ENCODE measurements around the gene DPY30.

Gene DPY30

DNA sequence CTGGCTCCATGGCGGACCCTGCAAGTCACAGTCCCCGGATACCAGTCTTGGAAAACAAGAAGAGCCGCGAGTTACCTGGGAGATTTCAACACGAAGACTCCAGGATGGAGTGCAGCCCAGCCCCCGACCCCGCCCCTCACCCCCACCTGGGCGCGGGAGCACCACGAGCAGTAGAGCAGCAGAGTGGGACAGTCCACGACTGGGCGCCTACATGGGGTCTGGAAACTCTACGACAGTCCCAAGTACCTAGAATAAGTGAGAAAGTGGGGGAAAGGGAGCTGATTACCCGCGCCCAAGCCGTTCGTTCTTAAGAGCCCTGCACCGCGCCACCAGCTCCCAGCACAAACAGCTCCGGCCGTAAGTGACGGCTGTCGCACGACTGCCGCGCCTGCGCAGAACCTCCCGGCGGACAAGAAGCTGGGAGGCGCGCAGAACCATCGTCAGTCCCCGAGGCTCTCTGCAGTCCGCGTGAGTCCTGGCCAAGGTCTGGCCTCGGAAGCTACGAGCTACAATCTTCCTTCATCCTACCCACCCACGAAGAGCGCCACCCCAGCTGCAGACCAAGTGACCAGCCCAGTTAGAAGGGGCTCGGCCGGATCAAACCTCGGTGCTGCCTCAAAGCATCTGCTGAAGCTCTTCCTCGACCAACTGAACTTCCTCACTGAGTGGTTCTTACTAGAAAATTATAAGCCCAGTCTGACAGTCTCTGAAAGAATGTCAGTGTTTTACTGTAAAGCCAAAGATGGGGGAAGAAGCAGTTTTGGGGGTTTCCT, at the start of gene DPY30:
Gene DPY30, minus strand, starts transcription at position 359 of the 773 bp plus-strand sequence. Its CDS starts 349 bp downstream, at position 10.
- H3K4me3 ChIP-seq (ENCODE audit: low read depth, low read length): peak within 1 kb of the TSS; percentile 90
- peak within 1 kb of the TSS; percentile 93 for H2AFZ ChIP-seq (ENCODE audit: low read length, unreplicated experiment)
- peaks cover 6% of the 10 kb centered on the region for H3K4me1 ChIP-seq (ENCODE audit: control insufficient read depth, insufficient read depth, low read length, unreplicated experiment)
- H3K27ac ChIP-seq (ENCODE audit: low read depth, low read length): peak within 1 kb of the TSS; percentile 54
- peaks cover 14% of the 10 kb centered on the region for H3K79me2 ChIP-seq (ENCODE audit: control insufficient read depth, insufficient read depth, low read length, unreplicated experiment)
- no peaks in the 10 kb centered on the region for H3K36me3 ChIP-seq (ENCODE audit: insufficient read depth, low read length)
- H3K27me3 ChIP-seq (ENCODE audit: insufficient read depth, low read length): no peaks in the 10 kb centered on the region

DNA sequence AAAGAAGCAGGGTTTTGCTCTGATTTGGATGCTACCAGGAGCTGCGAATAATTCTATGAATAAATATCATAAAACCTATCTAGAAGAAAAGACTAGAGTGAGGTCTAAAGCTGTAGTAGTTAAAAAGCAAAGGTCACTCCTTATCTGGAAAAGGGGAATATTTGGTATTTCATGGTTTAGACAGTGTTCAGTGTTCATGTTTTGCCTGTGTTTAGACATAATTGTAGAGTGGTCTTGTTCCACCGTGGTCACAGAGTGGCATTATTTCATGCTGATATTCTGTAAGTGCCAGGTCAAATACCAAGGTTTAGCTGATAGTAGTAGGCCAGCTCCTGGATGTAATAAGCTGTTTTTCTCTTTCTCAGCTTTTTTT, 34.5 kb upstream of the DPY30 start:
- Histone ChIP-seq H3K79me2 (ENCODE audit: control insufficient read depth, insufficient read depth, low read length, unreplicated experiment) (peaks cover 3% of the 10 kb centered on the region), H3K27ac (ENCODE audit: low read depth, low read length) (no peak overlapping the region), H3K4me1 (ENCODE audit: control insufficient read depth, insufficient read depth, low read length, unreplicated experiment) (no peaks in the 10 kb centered on the region), H2AFZ (ENCODE audit: low read length, unreplicated experiment) (no peak overlapping the region), H3K36me3 (ENCODE audit: insufficient read depth, low read length) (no peaks in the 10 kb centered on the region), H3K27me3 (ENCODE audit: insufficient read depth, low read length) (no peaks in the 10 kb centered on the region), H3K4me3 (ENCODE audit: low read depth, low read length) (no peak overlapping the region)

DNA sequence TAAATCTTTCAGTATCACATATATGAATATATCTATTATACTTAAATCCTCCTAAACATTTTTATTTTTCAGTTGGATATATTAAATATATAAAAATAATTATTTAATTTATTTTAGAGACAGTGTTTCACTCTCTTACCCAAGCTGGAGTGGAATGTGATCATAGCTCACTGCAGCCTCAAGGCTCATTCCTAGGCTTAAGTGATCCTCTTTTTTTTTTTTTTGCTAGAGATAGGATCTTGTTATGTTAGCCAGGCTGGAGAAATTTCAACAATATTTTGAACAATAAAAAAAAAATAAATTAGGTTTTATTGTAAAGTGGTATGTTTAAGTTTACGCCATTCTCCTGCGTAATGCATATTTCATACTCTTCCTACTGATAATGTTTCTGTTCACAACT, 27.9 kb upstream of the DPY30 start:
- Histone ChIP-seq H2AFZ (ENCODE audit: low read length, unreplicated experiment) (no peak overlapping the region), H3K79me2 (ENCODE audit: control insufficient read depth, insufficient read depth, low read length, unreplicated experiment) (peaks cover 11% of the 10 kb centered on the region), H3K4me1 (ENCODE audit: control insufficient read depth, insufficient read depth, low read length, unreplicated experiment) (peaks cover 3% of the 10 kb centered on the region), H3K4me3 (ENCODE audit: low read depth, low read length) (no peak overlapping the region), H3K27me3 (ENCODE audit: insufficient read depth, low read length) (no peaks in the 10 kb centered on the region), H3K27ac (ENCODE audit: low read depth, low read length) (no peak overlapping the region), H3K36me3 (ENCODE audit: insufficient read depth, low read length) (no peaks in the 10 kb centered on the region)

DNA sequence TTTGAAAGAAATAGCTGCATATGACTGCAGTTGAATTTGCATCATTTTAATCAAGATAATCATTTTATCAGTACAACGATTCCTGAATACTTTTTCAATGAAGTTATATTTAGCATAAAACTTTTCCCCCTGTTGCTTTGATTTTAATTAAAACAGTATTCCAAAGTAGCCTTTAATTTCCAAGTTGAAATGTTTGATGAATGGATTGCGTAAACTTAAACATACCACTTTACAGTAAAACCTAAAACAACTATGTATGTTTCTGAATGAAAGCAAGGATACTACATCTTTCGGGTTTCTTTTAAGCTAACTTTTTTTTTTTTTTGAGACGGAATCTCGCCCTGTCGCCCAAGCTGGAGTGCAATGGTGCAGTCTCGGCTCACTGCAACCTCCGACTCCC, 25.1 kb upstream of the DPY30 start:
- Histone ChIP-seq H3K4me1 (ENCODE audit: control insufficient read depth, insufficient read depth, low read length, unreplicated experiment) (peaks cover 5% of the 10 kb centered on the region), H3K36me3 (ENCODE audit: insufficient read depth, low read length) (no peaks in the 10 kb centered on the region), H3K27ac (ENCODE audit: low read depth, low read length) (no peak overlapping the region), H3K4me3 (ENCODE audit: low read depth, low read length) (peak overlapping the region; percentile 91), H2AFZ (ENCODE audit: low read length, unreplicated experiment) (peak overlapping the region; percentile 26), H3K27me3 (ENCODE audit: insufficient read depth, low read length) (no peaks in the 10 kb centered on the region), H3K79me2 (ENCODE audit: control insufficient read depth, insufficient read depth, low read length, unreplicated experiment) (peaks cover 8% of the 10 kb centered on the region)

DNA sequence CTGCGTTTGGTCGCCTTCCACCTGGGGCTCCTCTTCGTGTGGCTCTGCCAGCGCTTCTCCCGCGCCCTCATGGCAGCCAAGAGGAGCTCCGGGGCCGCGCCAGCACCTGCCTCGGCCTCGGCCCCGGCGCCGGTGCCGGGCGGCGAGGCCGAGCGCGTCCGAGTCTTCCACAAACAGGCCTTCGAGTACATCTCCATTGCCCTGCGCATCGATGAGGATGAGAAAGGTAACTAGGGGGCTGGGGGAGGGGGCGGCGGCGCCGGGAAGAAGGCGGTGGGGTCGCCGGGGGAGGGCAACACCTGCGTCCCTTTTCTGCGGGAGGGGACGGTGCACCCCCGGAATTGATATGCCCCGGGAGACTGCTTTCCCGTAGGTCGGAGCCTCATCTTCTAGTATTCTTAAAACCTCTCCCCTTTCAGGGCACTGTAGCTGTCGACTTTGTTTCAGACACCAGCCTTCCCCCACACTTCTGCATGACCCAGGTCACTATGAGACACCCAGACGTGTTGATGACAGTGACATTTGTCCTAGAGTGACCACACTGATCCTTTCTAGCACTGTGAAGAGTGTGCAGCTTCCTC, 24.5 kb upstream of the DPY30 start:
- H3K36me3 ChIP-seq (ENCODE audit: insufficient read depth, low read length): no peaks in the 10 kb centered on the region
- H3K27ac ChIP-seq (ENCODE audit: low read depth, low read length): no peak overlapping the region
- peaks cover 5% of the 10 kb centered on the region for H3K4me1 ChIP-seq (ENCODE audit: control insufficient read depth, insufficient read depth, low read length, unreplicated experiment)
- peak overlapping the region; percentile 91 for H3K4me3 ChIP-seq (ENCODE audit: low read depth, low read length)
- H3K79me2 ChIP-seq (ENCODE audit: control insufficient read depth, insufficient read depth, low read length, unreplicated experiment): peaks cover 8% of the 10 kb centered on the region
- no peaks in the 10 kb centered on the region for H3K27me3 ChIP-seq (ENCODE audit: insufficient read depth, low read length)
- H2AFZ ChIP-seq (ENCODE audit: low read length, unreplicated experiment): peak overlapping the region; percentile 26

DNA sequence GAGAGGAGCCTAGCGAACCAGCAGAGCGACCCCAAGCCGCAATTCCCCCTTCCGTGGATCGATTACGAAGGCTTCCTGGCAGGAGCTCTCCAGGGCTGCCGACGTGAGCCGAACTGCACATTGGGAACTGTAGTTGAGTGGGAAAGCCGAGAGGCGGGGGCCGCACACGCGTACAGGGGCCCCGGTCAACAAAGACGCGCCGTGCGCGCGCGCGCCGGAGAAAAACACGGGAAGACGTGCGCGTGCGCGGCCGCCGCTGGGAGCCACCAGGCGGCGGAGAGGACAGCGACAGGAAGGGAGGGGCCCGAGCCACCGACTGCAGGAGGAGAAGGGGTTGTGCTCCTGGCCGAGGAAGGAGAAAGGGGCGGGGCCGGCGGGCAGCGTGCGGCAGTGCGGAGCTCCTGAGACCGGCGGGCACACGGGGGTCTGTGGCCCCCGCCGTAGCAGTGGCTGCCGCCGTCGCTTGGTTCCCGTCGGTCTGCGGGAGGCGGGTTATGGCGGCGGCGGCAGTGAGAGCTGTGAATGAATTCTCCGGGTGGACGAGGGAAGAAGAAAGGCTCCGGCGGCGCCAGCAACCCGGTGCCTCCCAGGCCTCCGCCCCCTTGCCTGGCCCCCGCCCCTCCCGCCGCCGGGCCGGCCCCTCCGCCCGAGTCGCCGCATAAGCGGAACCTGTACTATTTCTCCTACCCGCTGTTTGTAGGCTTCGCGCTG, 23.9 kb upstream of the DPY30 start, which contains the start of gene SPAST:
Gene SPAST, plus strand, starts transcription at position 247 of the 711 bp plus-strand sequence. Its CDS starts 276 bp downstream, at position 523.
- Histone ChIP-seq H3K27ac (ENCODE audit: low read depth, low read length) (peak within 1 kb of the TSS; percentile 67), H3K4me1 (ENCODE audit: control insufficient read depth, insufficient read depth, low read length, unreplicated experiment) (peaks cover 5% of the 10 kb centered on the region)

DNA sequence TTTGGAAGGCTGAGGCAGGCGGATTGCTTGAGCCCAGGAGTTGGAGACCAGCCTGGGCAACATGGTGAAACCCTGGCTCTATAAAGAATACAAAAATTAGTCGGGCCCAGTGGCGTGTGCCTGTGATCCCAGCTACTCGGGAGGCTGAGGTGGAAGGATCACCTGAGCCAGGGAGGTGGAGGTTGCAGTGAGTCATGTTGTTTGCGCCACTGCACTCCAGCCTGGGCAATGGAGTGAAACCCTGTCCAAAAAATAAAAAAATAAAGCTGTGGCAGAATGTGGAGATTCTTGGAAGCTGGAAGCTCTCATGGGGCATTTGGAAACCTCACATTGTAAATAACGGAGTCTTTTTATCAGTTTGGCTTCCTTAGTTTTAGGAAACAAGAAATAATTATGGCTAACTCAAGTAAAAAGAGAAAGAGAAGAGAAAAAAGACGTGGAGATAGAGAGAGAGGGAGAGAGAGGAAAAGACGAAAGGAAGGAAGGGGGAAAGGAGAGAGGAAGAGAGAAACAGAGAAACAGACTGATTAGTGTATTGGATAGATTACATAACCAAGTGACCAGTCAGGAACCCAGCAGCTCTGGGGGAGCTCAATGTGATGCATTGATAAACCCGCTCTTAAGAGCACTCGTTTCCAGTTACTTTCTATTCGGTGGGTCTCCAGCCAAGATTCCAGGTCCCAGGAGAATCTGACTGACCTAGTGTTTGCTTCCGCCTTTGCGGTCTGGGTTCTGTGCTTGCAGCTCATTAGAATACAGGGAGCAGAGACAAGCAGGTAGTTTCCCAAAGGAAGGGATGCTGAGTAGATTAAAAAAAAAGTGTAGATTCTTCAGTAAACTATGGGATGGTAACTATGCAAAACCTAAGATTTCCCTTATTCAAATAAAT, 22.6 kb upstream of the DPY30 start:
- Histone ChIP-seq H3K27me3 (ENCODE audit: insufficient read depth, low read length) (no peaks in the 10 kb centered on the region), H3K27ac (ENCODE audit: low read depth, low read length) (peak overlapping the region; percentile 67)

More for the DNA sequence above, 23.9 kb upstream of the DPY30 start, which contains the start of gene SPAST:
- Histone ChIP-seq H2AFZ (ENCODE audit: low read length, unreplicated experiment) (peak within 1 kb of the TSS; percentile 96), H3K36me3 (ENCODE audit: insufficient read depth, low read length) (no peaks in the 10 kb centered on the region), H3K4me3 (ENCODE audit: low read depth, low read length) (peak within 1 kb of the TSS; percentile 91), H3K79me2 (ENCODE audit: control insufficient read depth, insufficient read depth, low read length, unreplicated experiment) (peaks cover 8% of the 10 kb centered on the region), H3K27me3 (ENCODE audit: insufficient read depth, low read length) (no peaks in the 10 kb centered on the region)

DNA sequence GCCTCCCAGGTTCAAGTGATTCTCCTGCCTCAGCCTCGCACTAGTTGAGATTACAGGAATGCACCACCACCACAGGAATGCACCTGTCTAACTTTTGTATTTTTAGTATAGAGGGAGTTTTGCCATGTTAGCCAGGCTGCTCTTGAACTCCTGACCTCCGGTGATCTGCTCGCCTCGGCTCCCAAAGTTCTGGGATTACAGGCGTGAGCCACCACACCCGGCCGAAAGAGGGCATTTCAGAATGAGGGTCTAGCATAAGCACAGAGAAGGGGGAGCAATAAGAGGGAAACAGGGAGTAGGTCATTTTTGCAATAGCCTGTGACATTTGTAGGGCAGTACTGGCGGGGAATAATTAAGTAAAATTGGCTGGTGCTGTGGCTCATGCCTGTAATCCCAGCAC, 21.8 kb upstream of the DPY30 start:
- no peak overlapping the region for H3K27ac ChIP-seq (ENCODE audit: low read depth, low read length)
- no peak overlapping the region for H3K4me3 ChIP-seq (ENCODE audit: low read depth, low read length)
- peaks cover 8% of the 10 kb centered on the region for H3K79me2 ChIP-seq (ENCODE audit: control insufficient read depth, insufficient read depth, low read length, unreplicated experiment)
- peaks cover 5% of the 10 kb centered on the region for H3K4me1 ChIP-seq (ENCODE audit: control insufficient read depth, insufficient read depth, low read length, unreplicated experiment)
- H2AFZ ChIP-seq (ENCODE audit: low read length, unreplicated experiment): no peak overlapping the region
- no peaks in the 10 kb centered on the region for H3K36me3 ChIP-seq (ENCODE audit: insufficient read depth, low read length)
- H3K27me3 ChIP-seq (ENCODE audit: insufficient read depth, low read length): no peaks in the 10 kb centered on the region

More for the DNA sequence above, 22.6 kb upstream of the DPY30 start:
- H3K36me3 ChIP-seq (ENCODE audit: insufficient read depth, low read length): no peaks in the 10 kb centered on the region
- H2AFZ ChIP-seq (ENCODE audit: low read length, unreplicated experiment): peak overlapping the region; percentile 93
- H3K79me2 ChIP-seq (ENCODE audit: control insufficient read depth, insufficient read depth, low read length, unreplicated experiment): peaks cover 8% of the 10 kb centered on the region
- peaks cover 5% of the 10 kb centered on the region for H3K4me1 ChIP-seq (ENCODE audit: control insufficient read depth, insufficient read depth, low read length, unreplicated experiment)
- peak overlapping the region; percentile 91 for H3K4me3 ChIP-seq (ENCODE audit: low read depth, low read length)

DNA sequence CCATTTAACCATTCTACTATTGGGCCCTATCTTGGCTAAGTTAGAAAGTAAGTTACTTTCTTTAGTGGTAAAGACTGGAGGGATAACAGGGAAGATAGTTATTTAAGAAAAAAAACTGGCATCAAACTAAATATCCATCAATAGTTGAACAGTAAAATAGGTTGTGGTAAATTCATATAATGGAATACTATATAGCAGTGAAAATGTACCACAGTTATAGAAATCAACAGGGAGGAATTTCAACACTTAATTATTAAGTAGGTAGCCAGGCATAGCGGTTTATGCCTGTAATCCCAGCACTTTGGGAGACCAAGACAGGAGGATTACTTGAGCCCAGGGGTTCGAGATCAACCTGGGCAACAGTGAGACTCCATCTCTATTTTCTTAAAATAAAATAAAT, 20.7 kb upstream of the DPY30 start:
- H3K27ac ChIP-seq (ENCODE audit: low read depth, low read length): no peak overlapping the region

DNA sequence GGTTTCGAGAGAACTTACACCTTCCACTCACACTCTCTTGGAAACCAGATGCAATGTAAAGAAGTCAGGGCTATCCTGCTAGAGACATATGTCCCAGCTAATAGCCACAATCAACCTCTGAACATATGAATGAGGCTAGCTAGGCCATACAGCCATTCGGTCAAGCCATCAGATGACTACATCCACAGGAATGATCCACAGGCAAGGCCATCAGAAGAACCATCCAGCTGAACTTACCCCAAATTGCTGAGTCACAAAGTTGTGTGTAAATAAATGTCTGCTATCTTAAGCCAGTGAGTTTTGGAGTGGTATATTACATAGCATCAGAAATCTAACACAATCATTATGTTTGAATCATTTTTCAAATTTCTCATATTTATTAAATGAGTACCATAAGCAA, 18.5 kb upstream of the DPY30 start:
- no peaks in the 10 kb centered on the region for H3K36me3 ChIP-seq (ENCODE audit: insufficient read depth, low read length)
- H3K4me1 ChIP-seq (ENCODE audit: control insufficient read depth, insufficient read depth, low read length, unreplicated experiment): peaks cover 2% of the 10 kb centered on the region
- no peak overlapping the region for H3K4me3 ChIP-seq (ENCODE audit: low read depth, low read length)
- H3K27me3 ChIP-seq (ENCODE audit: insufficient read depth, low read length): no peaks in the 10 kb centered on the region
- no peak overlapping the region for H2AFZ ChIP-seq (ENCODE audit: low read length, unreplicated experiment)
- no peak overlapping the region for H3K27ac ChIP-seq (ENCODE audit: low read depth, low read length)
- H3K79me2 ChIP-seq (ENCODE audit: control insufficient read depth, insufficient read depth, low read length, unreplicated experiment): no peaks in the 10 kb centered on the region

More for the DNA sequence above, 20.7 kb upstream of the DPY30 start:
- Histone ChIP-seq H3K4me1 (ENCODE audit: control insufficient read depth, insufficient read depth, low read length, unreplicated experiment) (peaks cover 5% of the 10 kb centered on the region), H3K4me3 (ENCODE audit: low read depth, low read length) (no peak overlapping the region), H3K36me3 (ENCODE audit: insufficient read depth, low read length) (no peaks in the 10 kb centered on the region), H3K27me3 (ENCODE audit: insufficient read depth, low read length) (no peaks in the 10 kb centered on the region), H3K79me2 (ENCODE audit: control insufficient read depth, insufficient read depth, low read length, unreplicated experiment) (peaks cover 4% of the 10 kb centered on the region), H2AFZ (ENCODE audit: low read length, unreplicated experiment) (no peak overlapping the region)
